Measurements from ENCODE around the gene RER1.

GRCh38 chr1:2342384-2343022 is 49.1 kb upstream of the RER1 start:
- TF ChIP-seq, protein P1, sequence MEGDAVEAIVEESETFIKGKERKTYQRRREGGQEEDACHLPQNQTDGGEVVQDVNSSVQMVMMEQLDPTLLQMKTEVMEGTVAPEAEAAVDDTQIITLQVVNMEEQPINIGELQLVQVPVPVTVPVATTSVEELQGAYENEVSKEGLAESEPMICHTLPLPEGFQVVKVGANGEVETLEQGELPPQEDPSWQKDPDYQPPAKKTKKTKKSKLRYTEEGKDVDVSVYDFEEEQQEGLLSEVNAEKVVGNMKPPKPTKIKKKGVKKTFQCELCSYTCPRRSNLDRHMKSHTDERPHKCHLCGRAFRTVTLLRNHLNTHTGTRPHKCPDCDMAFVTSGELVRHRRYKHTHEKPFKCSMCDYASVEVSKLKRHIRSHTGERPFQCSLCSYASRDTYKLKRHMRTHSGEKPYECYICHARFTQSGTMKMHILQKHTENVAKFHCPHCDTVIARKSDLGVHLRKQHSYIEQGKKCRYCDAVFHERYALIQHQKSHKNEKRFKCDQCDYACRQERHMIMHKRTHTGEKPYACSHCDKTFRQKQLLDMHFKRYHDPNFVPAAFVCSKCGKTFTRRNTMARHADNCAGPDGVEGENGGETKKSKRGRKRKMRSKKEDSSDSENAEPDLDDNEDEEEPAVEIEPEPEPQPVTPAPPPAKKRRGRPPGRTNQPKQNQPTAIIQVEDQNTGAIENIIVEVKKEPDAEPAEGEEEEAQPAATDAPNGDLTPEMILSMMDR (IDR thresholded peaks at IDR 0.05; ENCODE audit: borderline replicate concordance, extremely low read depth, low read length, poor library complexity, severe bottlenecking), result no peak
- TF ChIP-seq EZH2 (IDR thresholded peaks at IDR 0.05; ENCODE audit: borderline replicate concordance, low read depth, low read length, severe bottlenecking), result no peak
